ENCODE results near the gene CYP19A1. TPM values are rescaled to one million over a fixed set of nuclear protein-coding genes. Genes with fewer than 3 reads are reported as not detected.

CYP19A1 gene
- total RNA-seq, 1 experiment from 2014 or later = not detected

GRCh38 chr15:51299187-51300015, 39.0 kb downstream of the CYP19A1 start:
- no peaks in the 10 kb centered on the region for H3K4me1 ChIP-seq (ENCODE audit: control insufficient read depth in 1 of 2, insufficient read depth in 2 of 2, low read length in 2 of 2)
- H3K27ac ChIP-seq (ENCODE audit: low read depth, low read length) = no peak overlapping the region
- no peaks in the 10 kb centered on the region for H3K36me3 ChIP-seq (ENCODE audit: control insufficient read depth in 1 of 2, insufficient read depth in 2 of 2, low read length in 2 of 2)
- H3K27me3 ChIP-seq (ENCODE audit: insufficient read depth, low read length) = no peaks in the 10 kb centered on the region
- ChIA-PET POLR2A (no interaction called here), RAD21 (ENCODE audit: low non-redundant PET in 1 of 2, low total read pairs in 2 of 2, uncharacterized antibody in 2 of 2, unreplicated experiment in 2 of 2) (no interaction called here), CTCF (no interaction called here)
- no peaks in the 10 kb centered on the region for H4K20me1 ChIP-seq (ENCODE audit: insufficient read depth)
- H3K9ac ChIP-seq (ENCODE audit: low read length) = no peak overlapping the region
- TF ChIP-seq CBX3 (IDR thresholded peaks at IDR 0.05; ENCODE audit: low read depth) = no peak
- TF ChIP-seq CTCF (IDR thresholded peaks at IDR 0.05 in 2 of 3, conservative IDR thresholded peaks at IDR 0.05 in 1 of 3; ENCODE audit: borderline replicate concordance in 1 of 3, insufficient read depth in 1 of 3, low read depth in 2 of 3, low read length in 2 of 3) = no peak
- no peak for TF ChIP-seq ZNF274 (IDR thresholded peaks at IDR 0.05; ENCODE audit: low read depth, low read length)
- no peaks in the 10 kb centered on the region for H3K9me2 ChIP-seq (ENCODE audit: insufficient read depth)
- intact Hi-C loops (cut with micrococcal nuclease) = no loop called here
- no TSS peak for BruUV-seq (replicated peaks)
- no peak overlapping the region for H3K4me3 ChIP-seq (replicated peaks in 1 of 2; ENCODE audit: low read depth in 1 of 2, low read length in 2 of 2)
- ATAC-seq (no peak), DNase-seq (ENCODE audit: low read depth, low spot score) (no peak)
- no peak overlapping the region for H2AFZ ChIP-seq (ENCODE audit: low read depth, low read length, poor library complexity, severe bottlenecking)
- no peaks in the 10 kb centered on the region for H3K9me3 ChIP-seq (ENCODE audit: control insufficient read depth in 1 of 2, insufficient read depth in 1 of 2, low read depth in 1 of 2, low read length in 2 of 2)
- no peaks in the 10 kb centered on the region for H3K79me2 ChIP-seq (ENCODE audit: insufficient read depth, low read length)
- no peak overlapping the region for H3K4me2 ChIP-seq (ENCODE audit: low read length)

- RAD21 ChIA-PET (ENCODE audit: low non-redundant PET in 1 of 2, low total read pairs in 2 of 2, uncharacterized antibody in 2 of 2, unreplicated experiment in 2 of 2) = no interaction called here
- DNase-seq (ENCODE audit: low read depth, low spot score) (no peak), ATAC-seq (no peak)
- Histone ChIP-seq H3K9me2 (ENCODE audit: insufficient read depth) (no peaks in the 10 kb centered on the region), H3K36me3 (ENCODE audit: control insufficient read depth in 1 of 2, insufficient read depth in 2 of 2, low read length in 2 of 2) (no peaks in the 10 kb centered on the region), H3K4me1 (ENCODE audit: control insufficient read depth in 1 of 2, insufficient read depth in 2 of 2, low read length in 2 of 2) (no peaks in the 10 kb centered on the region), H3K79me2 (ENCODE audit: insufficient read depth, low read length) (no peaks in the 10 kb centered on the region), H3K9me3 (ENCODE audit: control insufficient read depth in 1 of 2, insufficient read depth in 1 of 2, low read depth in 1 of 2, low read length in 2 of 2) (no peaks in the 10 kb centered on the region), H2AFZ (ENCODE audit: low read depth, low read length, poor library complexity, severe bottlenecking) (no peak overlapping the region), H3K9ac (ENCODE audit: low read length) (no peak overlapping the region), H3K4me3 (replicated peaks in 1 of 2; ENCODE audit: low read depth in 1 of 2, low read length in 2 of 2) (no peak overlapping the region), H3K27ac (ENCODE audit: low read depth, low read length) (no peak overlapping the region), H3K27me3 (ENCODE audit: insufficient read depth, low read length) (no peaks in the 10 kb centered on the region), H3K4me2 (ENCODE audit: low read length) (no peak overlapping the region), H4K20me1 (ENCODE audit: insufficient read depth) (no peaks in the 10 kb centered on the region)
- POLR2A ChIA-PET = no interaction called here
- intact Hi-C loops (cut with micrococcal nuclease) = no loop called here
- CTCF ChIA-PET = interaction anchor here (1.2 kb wide), 1 partner anchor 17 kb away, joined by 3 read pairs; no protein-coding TSS in a partner anchor
- BruUV-seq (replicated peaks) = no TSS peak
- TF ChIP-seq REST (IDR thresholded peaks at IDR 0.05; ENCODE audit: low read depth) (no peak), CEBPB (IDR thresholded peaks at IDR 0.05; ENCODE audit: low read depth) (no peak), EZH2 (IDR thresholded peaks at IDR 0.05) (no peak), YY1 (IDR thresholded peaks at IDR 0.05; ENCODE audit: extremely low read depth, insufficient replicate concordance, low read depth, low read length) (no peak), POLR2A (IDR thresholded peaks at IDR 0.05; ENCODE audit: borderline replicate concordance, extremely low read depth, insufficient read depth, insufficient read length) (no peak), POLR2AphosphoS5 (IDR thresholded peaks at IDR 0.05; ENCODE audit: low read depth, low read length) (no peak), RAD21 (IDR thresholded peaks at IDR 0.05; ENCODE audit: low read depth) (no peak), MAX (IDR thresholded peaks at IDR 0.05) (no peak)
These were observed 39.8 kb downstream of the CYP19A1 start for GRCh38 chr15:51298620-51299019.
